ENCODE data around the gene CPNE4.

GRCh38 chr3:131547585-131547984 lies 487.2 kb downstream of the CPNE4 start:
- TF ChIP-seq CTCF (IDR thresholded peaks at IDR 0.05) (no peak), POLR2A (IDR thresholded peaks at IDR 0.05) (no peak)

All from body of pancreas (tissue), 4 donors.